Measurements from ENCODE around the gene TLN1. TPM values are rescaled to one million over a fixed set of nuclear protein-coding genes. Genes with fewer than 3 reads are reported as not detected.

The TLN1 gene
- total RNA-seq, 4 donors from 2014 or later: 126 to 179 (median 152) TPM

DNA sequence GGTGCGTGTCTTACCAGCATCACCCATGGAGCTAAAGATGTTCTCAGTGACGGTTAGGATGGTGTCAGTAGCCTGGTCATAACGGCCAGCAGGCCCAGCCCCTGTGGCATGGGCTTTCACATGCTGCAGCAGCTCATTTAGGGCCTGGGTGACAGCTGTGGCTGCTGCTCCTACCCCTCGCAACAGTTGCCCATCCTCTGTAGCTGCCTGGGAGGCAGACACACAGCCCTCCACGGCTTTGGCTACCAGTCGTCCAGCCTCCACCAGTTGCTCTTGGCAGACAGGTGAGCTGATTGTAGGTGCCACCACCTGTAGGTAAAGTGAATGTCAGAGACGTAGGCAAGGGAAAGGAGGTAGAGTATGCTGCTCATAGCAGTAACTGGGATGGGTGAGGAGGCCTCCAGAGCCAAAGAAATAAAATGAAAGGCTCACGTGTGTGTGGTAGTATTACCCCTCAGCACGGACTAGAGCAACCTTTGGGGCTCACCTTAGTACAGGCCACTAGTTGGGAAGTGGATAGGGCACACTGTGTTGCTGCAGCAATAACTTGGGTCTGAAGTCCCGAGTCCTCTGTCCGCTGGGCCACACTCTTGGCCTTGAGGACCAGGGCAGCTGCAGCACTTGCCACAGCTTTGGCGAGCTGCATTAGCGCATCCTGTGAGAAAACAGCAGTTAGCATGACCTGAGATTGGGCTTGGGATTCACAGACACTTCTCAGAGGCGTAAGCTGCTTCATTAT, 14.7 kb downstream of the TLN1 start:
- 94% methylated on average over 9 of the region's 14 CpGs for WGBS
- DNase-seq (ENCODE audit: low spot score in 2 of 2): no peak
- peaks cover 100% of the 10 kb centered on the region for H3K36me3 ChIP-seq
- no peak overlapping the region for H3K4me3 ChIP-seq
- TF ChIP-seq EP300 (IDR thresholded peaks at IDR 0.05) (no peak), POLR2AphosphoS5 (IDR thresholded peaks at IDR 0.05) (no peak), POLR2A (IDR thresholded peaks at IDR 0.05) (no peak)
- TF ChIP-seq, protein P1, sequence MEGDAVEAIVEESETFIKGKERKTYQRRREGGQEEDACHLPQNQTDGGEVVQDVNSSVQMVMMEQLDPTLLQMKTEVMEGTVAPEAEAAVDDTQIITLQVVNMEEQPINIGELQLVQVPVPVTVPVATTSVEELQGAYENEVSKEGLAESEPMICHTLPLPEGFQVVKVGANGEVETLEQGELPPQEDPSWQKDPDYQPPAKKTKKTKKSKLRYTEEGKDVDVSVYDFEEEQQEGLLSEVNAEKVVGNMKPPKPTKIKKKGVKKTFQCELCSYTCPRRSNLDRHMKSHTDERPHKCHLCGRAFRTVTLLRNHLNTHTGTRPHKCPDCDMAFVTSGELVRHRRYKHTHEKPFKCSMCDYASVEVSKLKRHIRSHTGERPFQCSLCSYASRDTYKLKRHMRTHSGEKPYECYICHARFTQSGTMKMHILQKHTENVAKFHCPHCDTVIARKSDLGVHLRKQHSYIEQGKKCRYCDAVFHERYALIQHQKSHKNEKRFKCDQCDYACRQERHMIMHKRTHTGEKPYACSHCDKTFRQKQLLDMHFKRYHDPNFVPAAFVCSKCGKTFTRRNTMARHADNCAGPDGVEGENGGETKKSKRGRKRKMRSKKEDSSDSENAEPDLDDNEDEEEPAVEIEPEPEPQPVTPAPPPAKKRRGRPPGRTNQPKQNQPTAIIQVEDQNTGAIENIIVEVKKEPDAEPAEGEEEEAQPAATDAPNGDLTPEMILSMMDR (IDR thresholded peaks at IDR 0.05): no peak
- H3K27ac ChIP-seq: no peak overlapping the region
- H3K9me3 ChIP-seq: no peaks in the 10 kb centered on the region
- H3K4me1 ChIP-seq: no peaks in the 10 kb centered on the region
- no peaks in the 10 kb centered on the region for H3K27me3 ChIP-seq

GRCh38 chr9:35716230-35716629, 15.8 kb downstream of the TLN1 start:
- Histone ChIP-seq H3K4me1 (no peaks in the 10 kb centered on the region), H3K9me3 (no peaks in the 10 kb centered on the region), H3K36me3 (peaks cover 100% of the 10 kb centered on the region), H3K27me3 (no peaks in the 10 kb centered on the region), H3K4me3 (no peak overlapping the region), H3K27ac (no peak overlapping the region)
- TF ChIP-seq EP300 (IDR thresholded peaks at IDR 0.05) (no peak), POLR2A (IDR thresholded peaks at IDR 0.05) (no peak), POLR2AphosphoS5 (IDR thresholded peaks at IDR 0.05) (no peak)
- TF ChIP-seq, protein P1 (IDR thresholded peaks at IDR 0.05): no peak
- DNase-seq (ENCODE audit: low spot score in 2 of 2): no peak
- 87% methylated on average over 4 of the region's 4 CpGs for WGBS

DNA sequence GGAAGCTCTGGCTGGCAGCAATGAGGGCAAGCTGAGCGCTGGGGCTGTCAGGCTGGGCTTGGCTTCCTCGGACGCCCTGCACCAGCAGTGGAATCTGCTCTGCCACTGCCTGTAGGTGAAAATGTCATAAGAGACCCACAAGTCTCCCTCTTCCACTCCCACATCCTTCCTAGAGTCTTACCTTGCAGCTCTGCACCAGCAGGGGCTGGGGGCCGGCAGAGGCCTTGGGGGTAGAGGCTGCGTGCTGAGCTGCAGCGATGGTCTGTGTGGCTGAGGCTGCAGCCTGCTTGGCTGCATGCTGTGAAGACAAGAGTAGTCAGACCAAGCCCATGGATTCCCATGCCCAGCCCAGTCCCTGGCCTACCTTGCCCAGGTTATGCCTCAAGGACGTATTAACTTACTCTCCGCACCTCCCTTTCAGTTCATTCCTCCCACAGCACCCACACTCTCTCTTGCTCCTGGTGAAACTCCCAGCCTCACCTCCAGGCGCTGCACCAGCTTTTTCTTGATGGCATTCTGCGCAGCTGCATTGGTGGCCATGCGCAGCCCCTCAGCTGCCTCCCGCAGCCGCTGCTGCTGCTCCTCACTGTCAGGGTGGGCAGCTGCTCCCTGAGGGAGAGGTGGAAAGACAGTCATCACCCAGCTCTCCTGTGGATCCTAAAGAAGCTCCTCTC, 17.3 kb downstream of the TLN1 start:
- no peak overlapping the region for H3K4me3 ChIP-seq
- no peak for DNase-seq (ENCODE audit: low spot score in 2 of 2)
- no peak for TF ChIP-seq POLR2A (IDR thresholded peaks at IDR 0.05)
- TF ChIP-seq POLR2AphosphoS5 (IDR thresholded peaks at IDR 0.05): no peak
- TF ChIP-seq EP300 (IDR thresholded peaks at IDR 0.05): no peak
- TF ChIP-seq, protein P1 (IDR thresholded peaks at IDR 0.05): no peak
- H3K4me1 ChIP-seq: no peaks in the 10 kb centered on the region
- no peaks in the 10 kb centered on the region for H3K9me3 ChIP-seq
- no peaks in the 10 kb centered on the region for H3K27me3 ChIP-seq
- no peak overlapping the region for H3K27ac ChIP-seq
- 92% methylated on average over 10 of the region's 13 CpGs for WGBS
- H3K36me3 ChIP-seq: peaks cover 100% of the 10 kb centered on the region

DNA sequence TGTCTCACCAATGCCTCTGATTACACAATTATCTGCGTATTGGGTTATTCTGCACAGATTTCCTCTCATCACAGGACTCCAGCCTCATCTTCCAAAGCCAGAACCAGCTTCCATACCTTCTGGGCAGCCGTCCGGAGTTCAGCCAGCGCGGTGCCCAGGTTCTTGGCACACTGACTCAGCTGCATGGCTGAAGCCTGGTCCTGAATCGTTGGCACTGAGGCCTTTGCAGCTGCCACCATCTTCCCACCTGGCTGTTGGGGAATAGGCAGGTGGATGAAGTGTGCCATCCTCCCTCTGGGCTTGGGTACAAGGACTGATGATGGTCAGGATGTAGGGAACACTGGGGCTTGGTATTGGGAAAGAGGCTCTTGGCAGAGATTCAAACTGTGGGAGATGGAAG, 17.9 kb downstream of the TLN1 start:
- no peaks in the 10 kb centered on the region for H3K27me3 ChIP-seq
- TF ChIP-seq, protein P1 (IDR thresholded peaks at IDR 0.05): no peak
- TF ChIP-seq POLR2A (IDR thresholded peaks at IDR 0.05) (no peak), POLR2AphosphoS5 (IDR thresholded peaks at IDR 0.05) (no peak), EP300 (IDR thresholded peaks at IDR 0.05) (no peak)
- no peak for DNase-seq (ENCODE audit: low spot score in 2 of 2)
- no peak overlapping the region for H3K27ac ChIP-seq
- peaks cover 98% of the 10 kb centered on the region for H3K36me3 ChIP-seq
- 97% methylated on average over 5 of the region's 6 CpGs for WGBS
- no peak overlapping the region for H3K4me3 ChIP-seq
- no peaks in the 10 kb centered on the region for H3K4me1 ChIP-seq
- H3K9me3 ChIP-seq: no peaks in the 10 kb centered on the region

GRCh38 chr9:35713578-35713977, 18.4 kb downstream of the TLN1 start:
- Histone ChIP-seq H3K4me1 (no peaks in the 10 kb centered on the region), H3K4me3 (no peak overlapping the region), H3K27ac (no peak overlapping the region), H3K9me3 (no peaks in the 10 kb centered on the region), H3K36me3 (peaks cover 98% of the 10 kb centered on the region), H3K27me3 (no peaks in the 10 kb centered on the region)
- TF ChIP-seq POLR2A (IDR thresholded peaks at IDR 0.05): no peak
- TF ChIP-seq, protein P1 (IDR thresholded peaks at IDR 0.05): no peak
- no peak for TF ChIP-seq POLR2AphosphoS5 (IDR thresholded peaks at IDR 0.05)
- no peak for TF ChIP-seq EP300 (IDR thresholded peaks at IDR 0.05)
- WGBS: 94% methylated on average over 3 of the region's 3 CpGs
- DNase-seq (ENCODE audit: low spot score in 2 of 2): no peak

Measured in suprapubic skin (tissue), 4 donors.